Esophagus squamous epithelium (tissue), 4 donors: ENCODE measurements around the gene DNM3.

Source experiments
- POLR2A ChIP-seq, 4 donors: fragments of 450-650 bp; IDR thresholded peaks; one replicate each; pipeline ENCODE4 v1.6.1; 2017; ENCODE audit warnings: antibody characterized with exemption in 4 of 4, mild to moderate bottlenecking in 4 of 4, moderate library complexity in 3 of 4
- TF ChIP-seq, protein P1 (sequence below), 6 experiments: fragments of 450-650 bp in 4 of 6; fragments of 200-600 bp in 2 of 6; sonication (generic) in 2 of 6; IDR thresholded peaks; one replicate each; pipeline ENCODE4 v1.5.1; 2016 to 2019; ENCODE audit warnings: antibody characterized with exemption in 6 of 6, mild to moderate bottlenecking in 4 of 6, moderate library complexity in 4 of 6

DNA sequence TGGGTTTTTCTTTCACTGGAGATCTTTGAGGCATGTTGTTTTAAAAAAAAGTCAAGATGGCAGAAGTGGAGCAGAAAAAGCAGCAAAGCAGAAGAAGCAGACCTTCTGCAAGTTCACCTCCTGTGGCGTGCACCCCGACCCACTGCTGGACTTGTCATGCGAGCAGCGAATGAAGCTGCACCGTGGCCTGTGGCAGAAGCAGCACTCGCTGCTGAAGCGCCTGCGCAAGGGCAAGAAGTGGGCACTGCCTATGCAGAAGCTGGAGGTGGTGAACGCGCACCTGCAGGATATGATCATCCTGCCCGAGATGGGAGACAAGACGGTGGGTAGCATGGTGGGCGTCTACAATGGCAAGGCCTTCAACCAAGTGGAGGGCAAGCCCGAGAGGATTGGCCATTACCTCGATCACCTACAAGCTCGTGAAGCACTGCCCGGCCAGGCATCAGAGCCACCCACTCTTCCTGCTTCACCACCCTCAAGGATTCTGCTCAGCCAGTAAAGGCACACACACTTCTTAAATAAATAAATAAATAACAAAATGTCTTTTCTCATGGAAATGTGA, 37.8 kb upstream of the DNM3 start:
- TF ChIP-seq, protein P1, sequence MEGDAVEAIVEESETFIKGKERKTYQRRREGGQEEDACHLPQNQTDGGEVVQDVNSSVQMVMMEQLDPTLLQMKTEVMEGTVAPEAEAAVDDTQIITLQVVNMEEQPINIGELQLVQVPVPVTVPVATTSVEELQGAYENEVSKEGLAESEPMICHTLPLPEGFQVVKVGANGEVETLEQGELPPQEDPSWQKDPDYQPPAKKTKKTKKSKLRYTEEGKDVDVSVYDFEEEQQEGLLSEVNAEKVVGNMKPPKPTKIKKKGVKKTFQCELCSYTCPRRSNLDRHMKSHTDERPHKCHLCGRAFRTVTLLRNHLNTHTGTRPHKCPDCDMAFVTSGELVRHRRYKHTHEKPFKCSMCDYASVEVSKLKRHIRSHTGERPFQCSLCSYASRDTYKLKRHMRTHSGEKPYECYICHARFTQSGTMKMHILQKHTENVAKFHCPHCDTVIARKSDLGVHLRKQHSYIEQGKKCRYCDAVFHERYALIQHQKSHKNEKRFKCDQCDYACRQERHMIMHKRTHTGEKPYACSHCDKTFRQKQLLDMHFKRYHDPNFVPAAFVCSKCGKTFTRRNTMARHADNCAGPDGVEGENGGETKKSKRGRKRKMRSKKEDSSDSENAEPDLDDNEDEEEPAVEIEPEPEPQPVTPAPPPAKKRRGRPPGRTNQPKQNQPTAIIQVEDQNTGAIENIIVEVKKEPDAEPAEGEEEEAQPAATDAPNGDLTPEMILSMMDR (IDR thresholded peaks at IDR 0.05): no peak
- no peak for TF ChIP-seq POLR2A (IDR thresholded peaks at IDR 0.05)
